ENCODE data around the gene PIR. TPM values are rescaled to one million over a fixed set of nuclear protein-coding genes. Genes with fewer than 3 reads are reported as not detected.

The PIR gene
- total and polyA plus RNA-seq, 7 donors, result 4.5 to 22.1 (median 11.6) TPM

GRCh38 chrX:15410947-15411346 lies 82.2 kb downstream of the PIR start:
- Histone ChIP-seq H3K4me3 (no peak overlapping the region), H3K4me1 (no peaks in the 10 kb centered on the region), H3K27ac (no peak overlapping the region), H3K9me3 (no peaks in the 10 kb centered on the region), H3K27me3 (no peaks in the 10 kb centered on the region), H3K36me3 (no peaks in the 10 kb centered on the region)
- no peak for DNase-seq
- TF ChIP-seq EP300 (IDR thresholded peaks at IDR 0.05) (no peak), CTCF (IDR thresholded peaks at IDR 0.05) (no peak), POLR2A (IDR thresholded peaks at IDR 0.05) (no peak), POLR2AphosphoS5 (IDR thresholded peaks at IDR 0.05) (no peak)
- intact Hi-C loops (cut with DNase I), result no loop called here
- WGBS, 2 donors, result 70 to 88% methylated on average over 2 of the region's 2 CpGs

GRCh38 chrX:15410430-15410829 lies 82.7 kb downstream of the PIR start:
- no peak for TF ChIP-seq POLR2AphosphoS5 (IDR thresholded peaks at IDR 0.05)
- no peak for TF ChIP-seq CTCF (IDR thresholded peaks at IDR 0.05)
- no peak for TF ChIP-seq EP300 (IDR thresholded peaks at IDR 0.05)
- TF ChIP-seq POLR2A (IDR thresholded peaks at IDR 0.05), result no peak
- Histone ChIP-seq H3K4me1 (no peaks in the 10 kb centered on the region), H3K27ac (no peak overlapping the region), H3K27me3 (no peaks in the 10 kb centered on the region), H3K9me3 (no peaks in the 10 kb centered on the region), H3K4me3 (no peak overlapping the region), H3K36me3 (no peaks in the 10 kb centered on the region)
- intact Hi-C loops (cut with DNase I), result no loop called here
- no peak for DNase-seq

GRCh38 chrX:15405846-15406245 lies 87.3 kb downstream of the PIR start:
- no peaks in the 10 kb centered on the region for H3K9me3 ChIP-seq
- intact Hi-C loops (cut with DNase I), result no loop called here

GRCh38 chrX:15404401-15405096 lies 88.6 kb downstream of the PIR start:
- Histone ChIP-seq H3K4me3 (no peak overlapping the region), H3K27me3 (no peaks in the 10 kb centered on the region), H3K36me3 (no peaks in the 10 kb centered on the region), H3K27ac (no peak overlapping the region), H3K4me1 (no peaks in the 10 kb centered on the region), H3K9me3 (no peaks in the 10 kb centered on the region)
- peak; percentile 79 for DNase-seq
- TF ChIP-seq EP300 (IDR thresholded peaks at IDR 0.05) (no peak), POLR2A (IDR thresholded peaks at IDR 0.05) (no peak)
- intact Hi-C loops (cut with DNase I), result no loop called here
- WGBS, 2 donors, result 54 to 78% methylated on average over 7 of the region's 7 CpGs

More at GRCh38 chrX:15405846-15406245, 87.3 kb downstream of the PIR start:
- Histone ChIP-seq H3K4me1 (no peaks in the 10 kb centered on the region), H3K36me3 (no peaks in the 10 kb centered on the region), H3K27ac (no peak overlapping the region), H3K4me3 (no peak overlapping the region), H3K27me3 (no peaks in the 10 kb centered on the region)
- 84% methylated on average over 3 of the region's 3 CpGs for WGBS, 2 donors
- peak; percentile 62 for DNase-seq
- TF ChIP-seq EP300 (IDR thresholded peaks at IDR 0.05) (no peak), POLR2A (IDR thresholded peaks at IDR 0.05) (no peak), POLR2AphosphoS5 (IDR thresholded peaks at IDR 0.05) (no peak), CTCF (IDR thresholded peaks at IDR 0.05) (no peak)

- H3K4me3 ChIP-seq, result no peak overlapping the region
- H3K27me3 ChIP-seq, result no peaks in the 10 kb centered on the region
- no peak for DNase-seq
- 43 to 47% methylated on average over 2 of the region's 2 CpGs for WGBS, 2 donors
- TF ChIP-seq CTCF (IDR thresholded peaks at IDR 0.05), result no peak
- TF ChIP-seq EP300 (IDR thresholded peaks at IDR 0.05), result no peak
- TF ChIP-seq POLR2A (IDR thresholded peaks at IDR 0.05), result no peak
- H3K27ac ChIP-seq, result no peak overlapping the region
- no peaks in the 10 kb centered on the region for H3K9me3 ChIP-seq
- no peaks in the 10 kb centered on the region for H3K4me1 ChIP-seq
- H3K36me3 ChIP-seq, result no peaks in the 10 kb centered on the region
- intact Hi-C loops (cut with DNase I), result no loop called here
These were observed 91.8 kb downstream of the PIR start for GRCh38 chrX:15401378-15401777.
